Dedifferentiated amniotic fluid mesenchymal stem cell (primary cell): Measurements from ENCODE around the gene LIMK2.
"Not testable (repeated sequence)": the region's sequence is repeated elsewhere in the genome, so short reads cannot be mapped to it uniquely, and the experiment has no call there.

ENCODE experiments used
- DNase-seq: peaks from one replicate; pipeline ENCODE4 v3.0.0-alpha.2; 2016; ENCODE audit errors: extremely low spot score

The LIMK2 gene

DNA sequence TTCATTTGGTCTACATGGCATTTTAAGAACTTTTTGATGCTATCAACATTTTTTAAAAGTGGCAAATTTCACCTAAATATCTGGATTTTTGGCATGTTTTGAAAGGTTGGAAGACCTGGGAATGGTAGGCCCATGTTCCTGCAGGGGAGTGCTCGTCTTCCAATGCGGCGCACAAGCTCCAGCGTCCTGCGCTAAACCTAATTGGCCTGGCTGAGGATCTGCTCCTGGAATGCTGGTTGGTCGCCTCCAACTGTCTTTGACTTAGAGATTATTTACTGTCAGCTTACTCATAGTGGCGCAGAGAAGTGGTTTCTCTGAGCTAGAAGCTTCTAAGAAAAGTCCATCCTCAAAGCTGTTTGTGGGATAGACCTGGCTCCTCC lies 626 bp upstream of the LIMK2 start:
- no peak for DNase-seq

DNA sequence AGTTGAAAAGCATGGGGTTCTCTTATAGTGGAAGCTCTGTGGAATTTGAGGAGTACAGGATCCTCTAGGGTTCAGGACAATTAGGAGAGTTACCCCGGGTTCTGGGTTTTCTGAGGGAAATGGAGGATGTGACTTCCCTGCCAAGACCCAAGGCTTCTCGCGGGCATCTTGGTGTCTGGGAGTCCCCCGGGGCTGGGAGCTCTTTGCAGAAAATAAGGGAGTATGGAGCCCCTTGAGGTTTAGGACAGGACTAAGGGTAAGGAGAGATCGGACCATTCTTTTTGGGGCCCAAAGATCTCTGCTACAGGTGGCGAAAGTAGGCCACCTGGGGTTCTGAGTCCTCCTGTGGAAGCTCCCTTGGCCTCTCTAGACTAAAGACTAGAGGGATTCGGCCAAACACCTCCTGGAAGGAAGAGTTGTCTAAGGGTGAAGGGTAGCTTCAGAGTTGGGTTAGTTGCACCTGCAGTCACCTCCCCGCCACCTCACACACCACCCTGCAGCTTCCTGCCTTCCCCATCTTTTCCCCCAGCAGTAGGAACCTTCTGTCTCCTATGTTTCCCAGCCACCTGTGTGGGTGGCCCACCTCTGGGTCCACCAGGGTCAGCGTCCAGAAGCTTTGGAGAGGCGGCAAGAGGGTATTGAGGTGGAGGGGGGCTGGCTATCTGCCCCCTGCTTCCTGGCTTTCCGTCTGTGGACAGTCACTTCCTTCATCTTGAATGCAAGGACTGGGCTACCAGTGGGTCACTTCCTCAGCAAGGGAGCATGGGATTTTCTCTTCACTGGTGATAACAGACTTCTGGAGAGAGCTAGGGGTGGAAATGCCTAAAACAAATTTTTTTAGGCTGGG lies 908 bp downstream of the LIMK2 start:
- DNase-seq, result no peak

DNA sequence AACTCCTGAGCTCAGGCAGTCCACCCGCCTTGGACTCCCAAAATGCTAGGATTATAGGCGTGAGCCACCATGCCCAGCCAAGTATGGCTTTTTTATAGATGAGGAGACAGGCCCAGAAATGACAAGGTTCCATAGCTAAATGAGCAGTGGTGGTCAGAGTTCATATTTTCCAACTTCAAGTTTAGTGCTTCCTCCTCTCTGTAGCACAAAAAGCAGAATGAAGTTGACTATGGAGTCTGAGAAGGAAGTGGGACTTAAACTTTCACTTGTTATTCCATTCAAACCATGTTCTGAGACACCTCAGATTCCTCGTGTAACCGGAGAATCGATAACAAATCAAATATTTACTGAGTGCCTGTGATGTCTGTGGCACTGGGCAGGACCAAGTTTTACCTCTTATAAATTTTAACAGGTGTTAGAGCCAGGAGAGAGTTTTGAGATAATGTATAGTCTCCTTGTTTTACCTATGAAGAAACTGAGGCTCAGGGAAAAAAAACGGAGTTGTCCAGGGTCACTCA lies 3.0 kb downstream of the LIMK2 start:
- no peak for DNase-seq

DNA sequence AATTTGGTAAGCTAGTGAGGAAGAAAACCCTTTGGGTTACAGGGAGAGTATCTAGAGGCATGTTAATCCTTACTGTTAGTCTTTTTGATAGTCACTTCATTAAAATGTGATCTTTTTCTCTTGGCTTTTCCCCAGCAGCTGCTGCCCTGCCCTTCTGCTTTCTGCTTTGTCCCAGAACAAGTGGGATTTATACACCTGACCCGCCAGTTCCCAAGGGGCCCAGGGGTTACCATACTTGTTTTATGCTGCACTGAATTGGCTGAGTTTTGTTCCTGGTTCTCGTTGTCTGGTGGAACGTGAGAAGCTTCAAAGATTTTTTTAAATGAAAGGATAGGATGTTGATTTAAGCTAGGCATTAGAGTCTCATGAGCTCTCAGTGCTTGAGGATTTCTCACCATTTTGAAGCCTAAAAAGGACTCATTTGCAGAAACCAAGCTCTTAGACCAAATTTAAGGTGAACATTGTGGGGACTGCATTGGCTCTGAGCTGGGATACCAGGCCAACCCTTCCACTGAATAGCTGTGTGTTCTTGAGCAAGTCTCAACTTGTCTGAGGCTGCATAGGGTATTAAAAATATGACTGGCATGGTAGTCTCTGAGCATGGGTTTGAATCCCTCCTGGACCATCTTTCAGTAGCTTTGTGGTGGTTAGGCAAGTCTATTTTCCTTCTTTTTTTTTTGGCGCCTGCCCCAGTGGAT lies 6.6 kb downstream of the LIMK2 start:
- DNase-seq, result no peak

DNA sequence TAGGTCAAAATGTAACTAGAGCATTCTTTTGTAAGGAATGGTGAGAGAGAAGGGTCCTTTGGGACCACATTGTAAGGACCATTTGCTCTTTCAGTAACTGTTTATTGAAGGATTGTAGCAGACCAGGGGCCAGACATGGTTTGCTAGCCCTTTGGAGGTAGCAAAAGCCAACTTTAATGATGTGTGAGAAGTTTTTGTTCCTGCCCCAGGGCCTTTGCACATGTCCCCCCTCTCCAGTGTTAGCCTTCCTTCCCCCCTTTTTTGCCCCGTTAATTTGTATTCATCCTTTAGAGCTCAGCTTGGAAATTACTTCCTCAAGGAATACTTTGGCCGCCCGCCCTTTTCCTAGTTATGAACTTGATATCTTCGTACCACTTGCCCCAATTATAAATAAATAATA lies 9.0 kb downstream of the LIMK2 start:
- peak; percentile 4 for DNase-seq

DNA sequence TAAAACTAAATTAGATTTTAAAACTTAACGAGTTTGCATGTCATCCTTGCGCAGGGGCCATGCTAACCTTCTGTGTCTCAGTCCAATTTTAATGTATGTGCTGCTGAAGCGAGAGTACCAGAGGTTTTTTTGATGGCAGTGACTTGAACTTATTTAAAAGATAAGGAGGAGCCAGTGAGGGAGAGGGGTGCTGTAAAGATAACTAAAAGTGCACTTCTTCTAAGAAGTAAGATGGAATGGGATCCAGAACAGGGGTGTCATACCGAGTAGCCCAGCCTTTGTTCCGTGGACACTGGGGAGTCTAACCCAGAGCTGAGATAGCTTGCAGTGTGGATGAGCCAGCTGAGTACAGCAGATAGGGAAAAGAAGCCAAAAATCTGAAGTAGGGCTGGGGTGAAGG lies 10.6 kb downstream of the LIMK2 start:
- no peak for DNase-seq

DNA sequence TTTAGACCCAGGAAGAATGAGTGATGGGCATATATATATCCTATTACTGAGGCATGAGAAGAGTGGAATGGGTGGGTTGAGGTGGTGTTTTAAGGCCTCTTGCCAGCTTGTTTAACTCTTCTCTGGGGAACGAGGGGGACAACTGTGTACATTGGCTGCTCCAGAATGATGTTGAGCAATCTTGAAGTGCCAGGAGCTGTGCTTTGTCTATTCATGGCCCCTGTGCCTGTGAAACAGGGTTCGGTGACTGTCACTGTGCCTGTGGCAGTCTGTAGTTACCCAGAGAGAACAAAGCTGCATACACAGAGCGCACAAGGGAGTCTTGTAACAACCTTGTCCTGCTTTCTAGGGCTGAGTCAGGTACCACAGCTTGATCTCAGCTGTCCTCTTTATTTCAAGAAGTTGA lies 11.7 kb downstream of the LIMK2 start:
- no peak for DNase-seq

DNA sequence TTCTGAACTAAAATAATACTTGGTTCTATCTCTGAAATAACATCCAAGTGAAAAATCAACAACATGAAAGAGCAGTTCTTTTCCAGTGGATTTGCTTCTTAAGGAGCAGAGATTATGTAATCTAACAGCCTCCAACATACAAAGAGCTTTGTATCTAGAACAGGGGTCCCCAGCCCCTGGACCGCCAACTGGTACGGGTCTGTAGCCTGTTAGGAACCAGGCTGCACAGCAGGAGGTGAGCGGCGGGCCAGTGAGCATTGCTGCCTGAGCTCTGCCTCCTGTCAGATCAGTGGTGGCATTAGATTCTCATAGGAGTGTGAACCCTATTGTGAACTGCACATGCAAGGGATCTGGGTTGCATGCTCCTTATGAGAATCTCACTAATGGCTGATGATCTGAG lies 12.6 kb downstream of the LIMK2 start:
- not testable (repeated sequence) for DNase-seq

DNA sequence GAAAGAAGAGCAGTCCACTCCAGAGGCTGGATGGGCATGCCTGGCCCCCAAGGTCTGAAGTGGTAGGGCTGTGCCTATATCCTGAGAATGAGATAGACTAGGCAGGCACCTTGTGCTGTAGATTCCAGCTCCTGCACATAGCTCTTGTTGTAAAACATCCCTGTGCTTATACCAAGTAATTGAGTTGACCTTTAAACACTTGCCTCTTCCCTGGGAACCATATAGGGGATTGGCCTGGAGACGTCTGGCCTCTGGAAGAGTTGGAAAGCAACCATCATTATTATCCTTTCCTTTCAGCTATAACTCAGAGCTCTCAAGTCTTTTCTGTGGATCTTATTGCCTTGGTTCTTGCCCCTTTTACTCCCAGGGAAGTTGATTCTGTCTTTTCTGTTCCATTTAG lies 15.1 kb downstream of the LIMK2 start:
- no peak for DNase-seq

DNA sequence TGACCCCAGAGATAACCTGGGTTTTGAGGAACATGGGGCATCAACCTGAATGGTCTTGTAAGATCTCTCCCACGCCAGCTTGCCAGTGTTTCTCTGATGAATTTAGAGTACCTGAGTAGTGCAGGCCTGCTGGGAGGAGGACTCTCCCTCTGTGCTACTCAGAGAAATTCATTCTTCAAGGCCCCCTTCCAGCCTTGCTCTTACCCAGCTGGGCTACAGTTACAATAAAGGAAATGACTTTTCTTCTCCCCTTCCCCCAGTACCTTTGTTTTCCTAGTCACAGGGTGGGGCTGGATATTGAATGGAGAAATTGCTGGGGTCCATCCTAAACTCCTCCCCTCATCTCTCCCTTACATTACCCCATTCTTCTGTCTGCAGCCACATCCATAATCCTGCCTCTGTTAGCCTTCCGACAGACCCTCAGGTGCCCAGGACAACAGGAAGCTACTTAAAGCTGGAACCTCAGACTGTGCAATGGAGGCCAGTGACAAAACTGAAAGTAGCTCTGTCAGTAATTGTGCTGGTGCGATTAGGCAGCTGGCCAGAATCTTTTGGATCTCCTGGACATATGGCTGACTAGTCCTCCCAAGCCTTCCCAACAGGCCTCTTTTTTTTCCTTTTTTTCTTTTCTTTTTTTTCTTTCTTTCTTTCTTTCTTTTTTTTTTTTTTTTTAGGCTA lies 17.4 kb downstream of the LIMK2 start:
- no peak for DNase-seq

DNA sequence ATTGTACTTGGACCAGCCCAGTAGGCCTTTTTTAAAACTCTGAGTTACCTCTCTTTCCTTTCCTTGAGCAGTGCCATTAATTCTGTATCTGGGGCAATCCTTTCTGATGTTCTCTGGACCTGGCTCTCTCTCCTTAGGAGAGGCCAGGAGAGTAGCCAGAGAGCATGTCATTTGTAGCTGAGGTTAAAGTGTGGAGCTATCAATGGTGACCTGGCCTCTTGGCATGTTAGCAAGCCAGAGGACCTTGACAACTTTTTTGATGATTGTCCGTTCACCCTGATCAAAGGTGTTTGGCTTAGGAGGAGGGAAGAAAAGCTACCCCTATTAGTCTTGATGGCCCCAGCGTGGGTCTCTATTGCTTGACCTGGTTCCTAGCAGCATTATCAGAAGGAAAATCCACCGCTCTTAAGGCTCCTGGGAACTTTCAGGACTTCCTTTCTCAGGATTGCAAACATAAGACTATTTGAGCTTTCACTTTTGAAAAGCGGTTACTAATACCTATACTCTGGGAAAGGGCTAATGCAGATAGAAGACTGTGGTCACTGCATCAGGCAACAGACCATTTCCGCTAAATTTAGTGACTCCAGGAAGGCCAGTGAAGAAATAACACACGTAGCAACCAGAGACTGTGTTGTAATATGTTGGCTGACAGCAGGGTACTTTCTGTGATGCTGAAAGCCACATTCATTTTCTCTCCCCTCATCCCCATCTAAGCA lies 18.2 kb downstream of the LIMK2 start:
- no peak for DNase-seq

DNA sequence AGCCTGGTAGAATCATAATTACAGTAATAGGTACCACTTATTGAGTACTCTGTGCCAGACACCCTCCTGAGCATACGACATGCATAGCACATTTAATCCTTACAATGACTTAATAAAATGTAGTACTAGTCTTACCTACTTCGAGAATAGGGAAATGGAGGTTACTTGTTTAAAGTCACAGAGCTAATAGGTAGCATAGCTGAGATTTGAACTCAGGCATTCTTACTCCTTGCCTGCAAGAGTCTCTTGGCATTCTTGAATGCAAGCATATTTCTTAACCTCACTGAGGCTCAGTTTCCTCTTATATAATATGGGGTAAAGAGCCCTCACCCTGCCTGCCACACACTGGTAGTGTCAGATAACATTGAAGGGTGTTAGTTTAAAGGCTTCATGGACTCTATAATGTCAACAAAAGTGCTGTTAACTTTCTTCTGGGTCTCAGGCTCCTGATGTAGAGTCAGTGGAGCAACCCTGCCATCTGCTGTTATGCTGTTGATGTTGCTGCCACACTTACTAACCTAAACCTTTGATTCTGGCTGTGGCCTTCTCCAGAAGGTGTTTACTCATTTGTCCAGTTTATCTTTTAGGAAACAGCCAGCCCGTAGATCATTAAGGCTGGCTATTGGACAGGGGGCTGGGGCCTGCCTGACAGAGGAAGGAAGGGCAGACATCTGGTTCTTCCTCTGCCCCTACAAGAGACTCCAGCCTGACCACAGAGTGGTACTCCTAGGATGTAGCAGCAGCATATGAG lies 18.9 kb downstream of the LIMK2 start:
- peak; percentile 79 for DNase-seq

DNA sequence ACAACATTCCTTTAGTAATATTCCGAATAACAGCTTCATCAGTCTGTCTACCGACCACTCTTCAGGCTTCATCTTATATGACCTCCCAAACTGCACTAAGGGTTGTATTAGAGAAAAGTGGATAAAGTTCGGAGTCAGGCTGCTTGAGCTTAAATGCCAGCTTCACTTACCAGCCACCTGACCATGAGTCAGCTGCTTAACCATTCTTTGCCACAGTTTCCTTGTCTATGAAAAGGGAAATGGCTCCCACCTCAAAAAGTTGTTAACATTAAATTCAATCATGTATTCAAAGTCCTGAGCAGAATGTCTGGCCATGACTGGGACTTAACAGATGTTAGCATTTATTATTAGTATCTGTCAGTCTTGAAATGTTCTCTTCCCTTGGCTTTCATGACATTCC lies 20.9 kb downstream of the LIMK2 start:
- no peak for DNase-seq

DNA sequence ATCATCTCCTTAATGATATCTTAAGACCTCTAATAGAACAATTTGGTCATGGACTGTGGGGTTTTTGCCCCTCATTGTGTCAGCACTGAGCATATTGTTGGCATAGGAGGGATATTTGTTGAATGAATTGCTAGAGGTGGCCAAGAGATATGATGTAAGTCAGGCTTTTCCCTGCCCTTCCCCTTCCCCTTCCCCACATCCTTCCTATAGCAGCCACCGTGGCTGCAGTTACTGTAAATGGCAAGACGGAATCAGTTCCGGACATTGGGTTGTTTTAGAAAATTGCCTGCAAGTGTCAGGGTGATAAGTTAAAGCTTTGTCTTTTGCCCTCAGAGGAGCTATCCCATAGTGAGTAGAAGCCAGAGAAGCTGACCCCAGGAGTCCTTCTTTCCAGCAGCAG lies 23.0 kb downstream of the LIMK2 start:
- DNase-seq, result no peak

DNA sequence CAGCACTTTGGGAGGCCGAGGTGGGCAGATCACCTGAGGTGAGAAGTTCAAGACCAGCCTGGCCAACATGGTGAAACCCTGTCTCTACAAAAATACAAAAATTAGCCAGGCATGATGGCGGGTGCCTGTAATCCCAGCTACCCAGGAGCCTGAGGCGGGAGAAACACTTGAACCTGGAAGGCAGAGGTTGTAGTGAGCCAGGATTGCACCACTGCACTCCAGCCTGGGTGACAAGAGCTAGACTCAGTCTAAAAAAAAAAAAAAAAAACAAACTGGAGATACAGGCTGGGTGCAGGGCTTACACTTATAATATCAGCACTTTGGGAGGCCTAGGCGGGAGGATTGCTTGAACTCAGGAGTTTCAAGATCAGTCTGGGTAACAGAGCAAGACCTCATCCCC lies 23.9 kb downstream of the LIMK2 start:
- not testable (repeated sequence) for DNase-seq

DNA sequence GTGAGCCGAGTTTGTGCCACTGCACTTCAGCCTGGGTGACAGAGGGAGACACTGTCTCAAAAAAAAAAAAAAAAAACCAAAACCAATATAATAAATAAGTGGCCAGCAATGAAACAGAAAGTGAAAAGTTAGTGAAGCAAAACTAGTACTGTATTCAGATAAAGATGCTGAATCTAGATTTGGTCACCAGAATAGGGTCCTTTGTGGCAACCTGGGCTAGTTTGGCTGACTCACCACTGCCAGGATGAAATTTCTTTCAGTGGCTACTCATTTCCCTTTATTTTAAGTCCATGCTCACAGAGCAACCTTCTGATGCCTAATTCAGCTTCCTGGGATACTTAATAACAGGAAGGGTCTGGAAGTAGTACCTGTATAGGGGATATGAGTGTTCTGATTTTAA lies 26.0 kb downstream of the LIMK2 start:
- DNase-seq, result no peak

DNA sequence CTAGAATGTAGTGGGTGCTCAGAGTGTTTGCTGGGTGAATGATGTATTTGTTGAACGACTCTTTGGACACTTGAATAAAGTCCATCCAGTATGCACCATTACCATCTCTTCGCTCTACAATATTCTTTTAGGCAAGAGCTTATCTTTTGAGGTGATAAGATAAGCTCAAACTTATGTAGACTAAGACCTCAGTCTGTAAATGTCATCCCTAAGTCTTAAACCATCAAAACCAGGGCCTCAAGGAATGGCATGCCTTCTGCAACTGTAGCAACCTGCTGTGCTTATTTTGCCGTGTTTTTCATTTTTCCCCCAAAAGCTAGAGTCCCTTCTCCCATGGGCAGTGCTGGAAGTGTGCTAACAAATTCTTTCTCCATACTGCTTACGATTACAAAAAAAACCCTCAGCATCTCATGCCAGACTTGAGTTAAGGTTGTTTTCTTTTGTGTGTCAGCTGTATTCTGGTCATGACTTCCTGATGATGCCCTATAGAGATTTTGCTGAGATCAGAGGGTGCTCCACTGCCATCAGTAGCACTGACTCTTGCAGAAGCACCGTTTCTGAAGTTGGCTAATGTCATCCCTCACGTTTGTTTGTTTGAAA lies 27.8 kb downstream of the LIMK2 start:
- DNase-seq, result no peak

DNA sequence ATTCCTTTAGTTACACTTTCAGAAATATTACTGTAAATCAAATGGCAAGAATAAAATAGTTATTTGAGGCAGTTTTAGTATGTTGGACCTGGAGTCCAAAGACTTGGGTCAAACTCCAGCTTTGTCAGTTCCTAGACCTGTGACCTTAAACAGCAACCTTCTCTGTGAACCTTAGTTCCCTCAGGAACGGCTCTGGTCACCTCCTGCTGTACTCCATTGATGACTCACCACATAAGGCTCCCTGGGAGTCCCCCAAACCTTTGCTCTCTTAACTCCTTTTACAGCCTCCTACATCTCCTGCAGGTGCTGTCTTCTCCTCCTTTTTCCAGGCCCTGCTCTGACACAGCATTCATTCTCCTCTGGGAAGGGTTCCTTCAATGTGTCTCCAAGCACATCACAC lies 29.1 kb downstream of the LIMK2 start:
- no peak for DNase-seq

DNA sequence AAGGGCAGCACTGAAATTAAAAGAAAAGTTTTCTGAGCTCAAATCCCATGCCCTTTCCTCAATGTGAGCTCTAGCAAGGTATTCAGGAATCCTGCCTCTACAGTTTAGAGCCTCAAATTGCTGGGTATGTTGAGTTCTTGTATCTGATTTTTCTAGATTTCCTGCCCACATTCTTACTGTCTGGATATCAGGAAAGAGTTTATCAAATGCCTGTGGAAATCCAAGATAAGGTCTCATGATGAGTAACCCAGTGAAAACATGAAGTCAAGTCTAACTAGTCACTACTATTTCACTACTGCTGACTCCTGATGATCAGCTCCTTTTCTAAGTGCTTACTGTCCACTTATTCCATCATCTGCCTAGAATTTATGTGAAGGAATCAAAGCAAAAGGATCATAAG lies 29.8 kb downstream of the LIMK2 start:
- peak; percentile 29 for DNase-seq

DNA sequence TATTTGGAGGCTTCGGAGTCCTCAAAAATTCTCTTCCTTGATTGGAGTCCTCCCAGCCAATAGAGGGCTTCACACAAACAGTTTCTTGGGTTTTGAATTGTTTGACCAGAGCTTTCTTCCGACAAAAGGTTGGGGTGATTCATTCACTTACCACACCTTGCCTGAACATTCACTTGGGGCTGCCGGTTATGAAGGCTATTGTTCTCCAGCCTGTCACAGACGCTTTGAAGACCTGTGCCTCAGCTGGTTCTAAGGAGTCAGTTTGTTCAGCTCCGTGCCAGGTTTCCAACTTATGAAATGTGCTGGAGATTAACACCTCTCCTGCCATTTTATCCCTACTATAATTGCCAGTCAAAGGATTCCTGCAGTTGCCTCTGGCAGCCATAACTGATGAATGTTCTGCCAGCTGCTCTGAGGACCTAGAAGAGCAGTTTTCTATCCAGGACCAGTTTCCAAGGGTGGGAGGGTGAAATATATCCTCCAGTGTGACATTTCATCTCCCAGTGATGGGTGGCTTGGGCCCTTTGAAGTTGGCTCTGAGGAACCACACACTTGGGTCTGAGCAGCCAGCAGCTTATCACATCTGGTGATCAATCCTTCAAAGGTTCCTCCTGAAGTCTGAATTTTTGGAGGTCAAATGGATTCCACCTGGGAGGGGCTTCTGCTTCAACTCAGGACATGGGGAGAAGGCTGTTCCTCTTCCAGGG lies 31.4 kb downstream of the LIMK2 start:
- no peak for DNase-seq
